Measurements from ENCODE around the gene TNFSF11. TPM values are rescaled to one million over a fixed set of nuclear protein-coding genes. Genes with fewer than 3 reads are reported as not detected.

TNFSF11 gene
- total RNA-seq, 4 donors from 2014 or later = 0.37 TPM; not detected in 3

DNA sequence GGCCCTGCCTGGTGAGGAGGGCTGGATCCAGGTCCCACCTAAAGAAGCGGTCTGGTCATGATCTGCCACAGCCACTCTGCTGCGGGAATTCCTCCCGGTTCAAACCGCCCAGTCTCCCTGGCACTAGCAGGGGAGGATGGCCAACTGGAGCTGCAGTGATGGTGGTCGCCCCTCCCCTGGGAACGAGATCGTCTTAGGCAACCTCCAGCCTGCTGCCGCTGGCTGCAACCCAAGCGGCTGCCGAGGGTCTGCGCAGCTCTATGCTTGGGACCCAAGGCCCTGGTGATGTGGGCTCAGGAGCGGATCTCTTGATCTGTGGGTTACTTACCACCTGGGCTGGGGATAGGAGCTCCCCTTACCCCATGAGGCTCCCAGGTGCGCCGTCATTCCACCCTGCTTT, 69.1 kb downstream of the TNFSF11 start:
- TF ChIP-seq, protein P1, sequence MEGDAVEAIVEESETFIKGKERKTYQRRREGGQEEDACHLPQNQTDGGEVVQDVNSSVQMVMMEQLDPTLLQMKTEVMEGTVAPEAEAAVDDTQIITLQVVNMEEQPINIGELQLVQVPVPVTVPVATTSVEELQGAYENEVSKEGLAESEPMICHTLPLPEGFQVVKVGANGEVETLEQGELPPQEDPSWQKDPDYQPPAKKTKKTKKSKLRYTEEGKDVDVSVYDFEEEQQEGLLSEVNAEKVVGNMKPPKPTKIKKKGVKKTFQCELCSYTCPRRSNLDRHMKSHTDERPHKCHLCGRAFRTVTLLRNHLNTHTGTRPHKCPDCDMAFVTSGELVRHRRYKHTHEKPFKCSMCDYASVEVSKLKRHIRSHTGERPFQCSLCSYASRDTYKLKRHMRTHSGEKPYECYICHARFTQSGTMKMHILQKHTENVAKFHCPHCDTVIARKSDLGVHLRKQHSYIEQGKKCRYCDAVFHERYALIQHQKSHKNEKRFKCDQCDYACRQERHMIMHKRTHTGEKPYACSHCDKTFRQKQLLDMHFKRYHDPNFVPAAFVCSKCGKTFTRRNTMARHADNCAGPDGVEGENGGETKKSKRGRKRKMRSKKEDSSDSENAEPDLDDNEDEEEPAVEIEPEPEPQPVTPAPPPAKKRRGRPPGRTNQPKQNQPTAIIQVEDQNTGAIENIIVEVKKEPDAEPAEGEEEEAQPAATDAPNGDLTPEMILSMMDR (IDR thresholded peaks at IDR 0.05) = no peak
- DNase-seq (ENCODE audit: low spot score) = no peak
- no peak for ATAC-seq (ENCODE audit: low FRiP score)

DNA sequence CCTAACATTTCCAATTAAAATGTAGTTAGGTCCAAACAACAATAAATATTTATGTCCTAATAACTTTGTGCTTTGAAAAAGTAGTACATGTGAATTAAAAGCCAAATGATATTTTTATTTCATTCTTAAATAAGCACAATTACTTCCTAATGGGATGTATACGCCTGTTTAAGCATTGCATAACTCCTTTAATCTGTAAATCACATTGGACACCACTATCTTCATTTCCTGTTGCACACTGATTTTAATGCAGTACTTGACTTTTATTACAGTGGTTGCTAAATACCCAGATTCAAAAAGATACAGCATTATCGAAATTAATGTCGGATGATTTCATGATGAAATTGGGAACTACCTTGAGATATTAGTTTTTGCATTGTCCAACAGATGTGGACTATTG, 70.9 kb downstream of the TNFSF11 start:
- DNase-seq (ENCODE audit: low spot score) (no peak), ATAC-seq (ENCODE audit: low FRiP score) (no peak)
- TF ChIP-seq, protein P1 (IDR thresholded peaks at IDR 0.05) = no peak

DNA sequence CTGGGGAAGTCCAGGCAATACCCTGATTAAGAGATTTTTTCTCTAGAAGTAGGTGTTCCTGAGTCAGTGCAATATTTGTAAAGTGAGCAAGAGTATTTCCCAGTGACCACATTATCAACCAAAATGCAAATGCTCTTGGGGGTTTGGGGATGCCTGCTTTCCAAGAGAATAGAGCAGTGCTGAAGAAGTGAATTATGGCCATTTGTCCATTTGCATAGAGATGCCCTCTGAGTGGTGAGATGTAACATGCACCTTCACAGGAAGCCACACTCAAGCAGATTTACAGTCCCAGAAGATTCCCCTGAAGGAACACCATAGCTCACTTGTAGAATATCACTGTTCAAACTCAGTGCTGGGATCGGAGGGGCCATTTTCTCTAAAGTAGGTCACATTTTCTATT, 71.8 kb downstream of the TNFSF11 start:
- ATAC-seq (ENCODE audit: low FRiP score) (no peak), DNase-seq (ENCODE audit: low spot score) (no peak)
- TF ChIP-seq, protein P1 (IDR thresholded peaks at IDR 0.05) = no peak

DNA sequence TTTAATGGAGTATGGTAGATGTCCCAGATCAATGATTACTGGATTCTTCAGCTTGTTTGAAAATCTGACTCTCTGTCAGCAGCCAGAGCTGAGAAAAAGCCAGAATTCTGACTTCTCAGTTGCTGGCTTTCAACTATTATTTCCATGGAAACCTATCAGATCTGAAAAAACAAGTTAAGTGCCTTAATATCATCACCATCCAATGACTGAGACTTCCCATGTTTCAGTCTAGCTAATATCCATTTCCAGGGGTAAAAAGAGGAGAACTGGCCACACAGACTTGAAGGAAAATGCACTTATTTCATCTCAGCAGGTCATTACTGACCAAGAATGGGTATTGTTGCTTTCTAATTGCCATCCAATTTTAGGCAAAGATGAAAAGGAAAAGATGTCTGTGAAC, 75.2 kb downstream of the TNFSF11 start:
- TF ChIP-seq, protein P1 (IDR thresholded peaks at IDR 0.05) = no peak
- no peak for DNase-seq (ENCODE audit: low spot score)
- no peak for ATAC-seq (ENCODE audit: low FRiP score)

DNA sequence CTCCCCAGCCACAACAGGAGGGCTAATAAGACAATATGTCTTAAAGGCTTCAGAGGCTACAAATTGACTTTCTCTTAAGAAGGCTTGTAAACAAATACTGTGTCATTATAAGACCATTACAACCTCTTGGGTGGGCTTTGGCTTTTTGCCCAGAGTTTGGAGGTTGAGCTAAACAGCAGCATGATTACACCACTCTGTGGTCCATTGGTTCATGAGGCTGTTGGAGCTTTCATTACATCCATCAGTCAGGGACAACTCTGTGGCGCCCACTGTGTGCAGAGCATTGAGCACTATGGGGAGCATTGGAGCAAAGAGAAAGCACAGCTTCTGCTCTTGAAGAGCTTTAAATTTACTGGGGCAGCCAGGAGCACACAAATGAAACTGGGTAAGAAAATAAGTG, 75.9 kb downstream of the TNFSF11 start:
- ATAC-seq (ENCODE audit: low FRiP score) (no peak), DNase-seq (ENCODE audit: low spot score) (no peak)
- TF ChIP-seq, protein P1 (IDR thresholded peaks at IDR 0.05) = no peak

DNA sequence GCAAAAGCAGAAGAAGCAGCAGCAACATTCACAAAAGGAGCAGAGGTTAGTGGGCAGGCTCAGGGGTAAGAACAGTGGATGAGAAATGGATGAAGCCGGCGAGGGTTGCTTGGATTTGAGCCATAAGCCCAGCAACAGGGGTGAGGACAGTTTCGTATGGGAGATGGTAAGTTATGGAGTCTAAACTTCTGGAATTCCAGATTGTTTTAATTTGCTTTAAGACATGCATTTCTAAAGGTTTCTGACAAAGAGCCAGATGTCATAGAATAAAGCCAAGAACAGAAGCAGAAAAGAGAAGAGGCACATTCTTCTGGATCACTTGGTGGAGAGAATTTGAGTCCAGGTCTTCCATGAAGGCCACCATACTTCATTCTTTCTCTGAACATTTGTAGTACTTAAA, 76.6 kb downstream of the TNFSF11 start:
- ATAC-seq (ENCODE audit: low FRiP score) (no peak), DNase-seq (ENCODE audit: low spot score) (no peak)
- TF ChIP-seq, protein P1 (IDR thresholded peaks at IDR 0.05) = no peak

DNA sequence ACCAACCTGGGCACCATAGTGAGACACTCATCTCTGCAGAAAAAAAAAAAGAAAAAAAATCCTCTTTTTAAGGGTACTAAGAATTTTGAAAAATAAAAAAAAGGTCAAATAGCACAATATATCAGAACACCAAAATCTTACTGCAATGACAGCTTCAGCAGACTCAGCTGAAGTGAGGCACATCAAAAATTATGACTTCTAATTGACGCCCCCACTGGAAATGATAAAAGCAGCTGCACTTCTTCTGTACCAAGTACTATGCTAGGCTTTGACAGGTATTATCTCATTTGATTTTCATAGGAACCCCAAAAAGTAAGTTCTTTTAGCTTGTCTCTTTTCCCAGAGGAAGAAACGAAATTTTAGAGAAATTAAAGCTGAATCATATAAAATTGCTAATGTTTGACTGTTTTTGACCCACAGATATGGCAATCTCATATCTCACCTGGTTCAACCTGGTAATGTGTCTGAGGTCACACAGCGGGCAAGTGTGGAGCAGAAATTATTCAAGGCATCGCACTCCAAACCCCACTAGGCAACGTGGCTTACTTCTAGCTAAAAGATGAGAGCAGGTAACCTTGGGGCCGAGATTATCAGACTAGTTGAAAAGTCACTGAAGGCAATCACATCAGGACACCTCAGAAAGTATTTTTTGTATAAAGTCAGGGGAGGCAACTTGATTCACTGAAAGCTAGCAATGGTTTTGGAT, 78.1 kb downstream of the TNFSF11 start:
- no peak for ATAC-seq (ENCODE audit: low FRiP score)
- no peak for DNase-seq (ENCODE audit: low spot score)
- TF ChIP-seq, protein P1 (IDR thresholded peaks at IDR 0.05) = no peak
